ENCODE results near the gene ARHGAP26. TPM values are rescaled to one million over a fixed set of nuclear protein-coding genes. Genes with fewer than 3 reads are reported as not detected.

ARHGAP26 gene
- total RNA-seq, 1 experiment from 2014 or later, result 65.5 TPM

DNA sequence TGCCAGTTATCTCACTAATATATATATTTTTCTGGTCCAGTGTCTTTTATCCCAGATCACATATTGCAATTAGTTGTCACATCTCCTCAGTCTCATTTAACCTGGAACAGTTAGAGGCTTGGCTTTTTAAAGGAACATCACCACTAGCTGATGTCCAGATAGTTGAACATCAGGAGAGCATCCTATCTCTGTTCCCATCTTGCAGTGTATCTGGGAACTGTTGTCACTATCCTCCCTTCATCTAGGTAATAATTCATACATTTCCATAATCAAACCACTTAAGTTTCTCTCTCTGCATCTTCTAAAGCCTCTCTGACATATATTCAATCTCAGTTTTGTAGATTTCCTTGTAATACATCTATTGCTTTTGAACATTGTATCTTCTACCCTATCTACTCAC lies 175.7 kb downstream of the ARHGAP26 start:
- no TSS peak for BruUV-seq (replicated peaks)
- in situ Hi-C loops (cut with HindIII; ENCODE audit: low pct_unique_long_range_greater_than_20kb, low sequenced_read_pairs), result no loop called here
- ChIA-PET POLR2A (interaction anchor here (0.5 kb wide), 1 partner anchor 353 kb away, joined by 6 read pairs; no protein-coding TSS in a partner anchor), CTCF (no interaction called here)
- no peaks in the 10 kb centered on the region for H3K9me3 ChIP-seq (ENCODE audit: control insufficient read depth, insufficient read depth, low read depth, low read length)
- H3K4me3 ChIP-seq (ENCODE audit: low read depth in 2 of 2, low read length in 2 of 2), result no peak overlapping the region
- ATAC-seq (no peak), DNase-seq (ENCODE audit: low read depth, low spot score) (no peak)
- H3K27me3 ChIP-seq (ENCODE audit: control insufficient read depth, insufficient read depth, low read length), result no peaks in the 10 kb centered on the region
- TF ChIP-seq POLR2AphosphoS5 (IDR thresholded peaks at IDR 0.05; ENCODE audit: low read depth, low read length) (no peak), SIN3A (IDR thresholded peaks at IDR 0.05; ENCODE audit: borderline replicate concordance, insufficient read depth, low read depth, low read length) (no peak), REST (IDR thresholded peaks at IDR 0.05; ENCODE audit: insufficient read depth in 1 of 2, low read depth in 2 of 2, low read length in 1 of 2) (no peak), TCF7L2 (IDR thresholded peaks at IDR 0.05; ENCODE audit: low read depth, low read length) (no peak)
- TF ChIP-seq, protein P1, sequence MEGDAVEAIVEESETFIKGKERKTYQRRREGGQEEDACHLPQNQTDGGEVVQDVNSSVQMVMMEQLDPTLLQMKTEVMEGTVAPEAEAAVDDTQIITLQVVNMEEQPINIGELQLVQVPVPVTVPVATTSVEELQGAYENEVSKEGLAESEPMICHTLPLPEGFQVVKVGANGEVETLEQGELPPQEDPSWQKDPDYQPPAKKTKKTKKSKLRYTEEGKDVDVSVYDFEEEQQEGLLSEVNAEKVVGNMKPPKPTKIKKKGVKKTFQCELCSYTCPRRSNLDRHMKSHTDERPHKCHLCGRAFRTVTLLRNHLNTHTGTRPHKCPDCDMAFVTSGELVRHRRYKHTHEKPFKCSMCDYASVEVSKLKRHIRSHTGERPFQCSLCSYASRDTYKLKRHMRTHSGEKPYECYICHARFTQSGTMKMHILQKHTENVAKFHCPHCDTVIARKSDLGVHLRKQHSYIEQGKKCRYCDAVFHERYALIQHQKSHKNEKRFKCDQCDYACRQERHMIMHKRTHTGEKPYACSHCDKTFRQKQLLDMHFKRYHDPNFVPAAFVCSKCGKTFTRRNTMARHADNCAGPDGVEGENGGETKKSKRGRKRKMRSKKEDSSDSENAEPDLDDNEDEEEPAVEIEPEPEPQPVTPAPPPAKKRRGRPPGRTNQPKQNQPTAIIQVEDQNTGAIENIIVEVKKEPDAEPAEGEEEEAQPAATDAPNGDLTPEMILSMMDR (IDR thresholded peaks at IDR 0.05), result no peak
- H3K27ac ChIP-seq (ENCODE audit: low read length), result no peak overlapping the region
- intact Hi-C loops (cut with micrococcal nuclease; ENCODE audit: unreplicated experiment), result no loop called here
- H3K36me3 ChIP-seq (ENCODE audit: control insufficient read depth, insufficient read depth, low read length), result no peaks in the 10 kb centered on the region
- no peaks in the 10 kb centered on the region for H3K4me1 ChIP-seq (ENCODE audit: control insufficient read depth, insufficient read depth, low read length)

- Histone ChIP-seq H3K27me3 (ENCODE audit: control insufficient read depth, insufficient read depth, low read length) (no peaks in the 10 kb centered on the region), H3K4me3 (ENCODE audit: low read depth in 2 of 2, low read length in 2 of 2) (no peak overlapping the region), H3K4me1 (ENCODE audit: control insufficient read depth, insufficient read depth, low read length) (no peaks in the 10 kb centered on the region), H3K27ac (ENCODE audit: low read length) (no peak overlapping the region), H3K9me3 (ENCODE audit: control insufficient read depth, insufficient read depth, low read depth, low read length) (no peaks in the 10 kb centered on the region), H3K36me3 (ENCODE audit: control insufficient read depth, insufficient read depth, low read length) (no peaks in the 10 kb centered on the region)
- ChIA-PET POLR2A (interaction anchor here (0.5 kb wide), 1 partner anchor 352 kb away, joined by 6 read pairs; no protein-coding TSS in a partner anchor), CTCF (no interaction called here)
- intact Hi-C loops (cut with micrococcal nuclease; ENCODE audit: unreplicated experiment) (no loop called here), in situ Hi-C loops (cut with HindIII; ENCODE audit: low pct_unique_long_range_greater_than_20kb, low sequenced_read_pairs) (no loop called here)
- TF ChIP-seq, protein P1 (IDR thresholded peaks at IDR 0.05), result no peak
- TF ChIP-seq REST (IDR thresholded peaks at IDR 0.05; ENCODE audit: insufficient read depth in 1 of 2, low read depth in 2 of 2, low read length in 1 of 2) (no peak), SIN3A (IDR thresholded peaks at IDR 0.05; ENCODE audit: borderline replicate concordance, insufficient read depth, low read depth, low read length) (no peak), POLR2AphosphoS5 (IDR thresholded peaks at IDR 0.05; ENCODE audit: low read depth, low read length) (no peak), TCF7L2 (IDR thresholded peaks at IDR 0.05; ENCODE audit: low read depth, low read length) (no peak)
- no peak for ATAC-seq
- no TSS peak for BruUV-seq (replicated peaks)
- DNase-seq (ENCODE audit: low read depth, low spot score), result no peak
Measured at GRCh38 chr5:142946547-142947426, 176.6 kb downstream of the ARHGAP26 start.
